ACHN (cell line): Measurements from ENCODE around the gene TAF3.
A peak's percentile ranks its signal among the peaks of the same experiment; 100 is the strongest.

Source experiments
- DNase-seq: peaks from one replicate; pipeline ENCODE4 v3.0.0-alpha.2; 2015
- in situ Hi-C: cut with HindIII; loops from 2 replicates; pipeline ENCODE4 v1.10.0; 2017; ENCODE audit warnings: low sequenced_read_pairs, low pct_ligation_motif_present, low pct_unique_long_range_greater_than_20kb

The TAF3 gene

DNA sequence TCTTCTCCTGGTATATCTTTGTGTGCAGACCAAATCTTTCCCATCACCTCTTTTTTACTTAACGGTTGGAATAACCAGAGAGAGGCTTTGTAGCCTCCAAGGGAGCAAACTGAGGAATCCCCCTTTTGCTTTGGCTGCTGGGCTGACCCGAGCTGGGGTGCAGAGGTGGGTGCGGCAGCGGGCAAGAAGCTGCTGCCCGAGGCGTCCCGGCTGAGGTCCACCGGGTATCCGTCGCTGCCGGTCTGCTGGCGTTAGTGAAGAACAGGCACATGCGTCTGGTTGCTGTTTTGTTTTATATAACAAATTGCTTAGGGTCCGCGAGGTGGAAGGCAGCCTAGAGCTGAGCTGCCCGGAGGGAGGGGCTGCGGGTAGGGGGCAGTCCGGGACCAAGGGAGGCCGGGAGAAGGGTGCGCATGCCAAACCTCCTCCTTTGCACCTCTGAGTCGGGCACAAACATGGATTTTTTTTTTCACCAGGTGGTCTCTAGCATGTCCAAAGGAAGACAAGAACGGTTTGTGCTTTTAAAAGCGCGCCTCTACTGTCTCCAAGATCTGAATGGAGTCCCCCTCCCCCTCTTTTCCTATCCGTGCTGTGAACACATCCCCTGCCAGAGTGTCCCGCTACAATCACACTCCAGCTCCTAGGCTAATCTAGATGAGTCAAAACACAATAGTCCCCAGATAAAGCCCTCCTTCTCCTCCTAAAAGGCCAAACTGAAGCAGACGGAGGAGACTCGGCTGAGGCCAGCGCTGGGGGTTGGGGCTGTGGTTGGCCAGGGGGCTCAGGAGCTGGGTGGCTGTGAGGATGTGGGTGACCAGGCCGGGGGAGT lies 229.4 kb downstream of the TAF3 start:
- in situ Hi-C loops, result no loop called here
- DNase-seq, result no peak

- in situ Hi-C loops, result no loop called here
- no peak for DNase-seq
Measured at GRCh38 chr10:8048281-8049008, 230.1 kb downstream of the TAF3 start.

GRCh38 chr10:8049045-8049864 lies 230.9 kb downstream of the TAF3 start:
- no peak for DNase-seq
- in situ Hi-C loops, result no loop called here

GRCh38 chr10:8049865-8050555 lies 231.7 kb downstream of the TAF3 start:
- DNase-seq, result no peak
- in situ Hi-C loops, result no loop called here

DNA sequence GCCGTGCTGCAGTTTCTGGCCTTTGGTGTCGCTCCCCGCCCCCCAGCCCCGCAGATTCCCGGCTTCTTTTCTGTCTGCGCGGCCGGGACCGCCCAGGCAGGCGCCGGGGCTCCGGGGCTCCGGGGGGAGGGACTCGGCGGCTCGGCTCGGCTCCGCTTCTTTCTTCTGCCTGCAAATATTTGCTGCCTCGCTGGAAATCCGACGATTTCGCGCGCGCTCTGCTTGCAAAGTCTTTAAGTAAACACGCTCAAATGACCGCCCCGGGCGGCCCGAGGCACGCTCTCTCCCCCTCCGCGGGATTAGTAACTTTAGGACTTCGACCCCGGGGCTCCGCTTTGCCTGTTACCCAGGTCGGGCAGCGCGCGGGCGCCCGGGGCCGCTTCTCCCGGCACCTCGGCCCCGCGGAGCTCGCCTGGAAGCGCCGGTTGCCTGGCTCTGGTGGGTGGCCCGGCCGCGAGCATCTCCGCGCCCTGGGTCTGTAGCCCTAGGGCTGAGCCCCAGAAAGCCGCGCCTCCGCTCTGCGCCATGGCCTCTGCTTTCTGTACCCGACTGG lies 232.3 kb downstream of the TAF3 start:
- in situ Hi-C loops, result no loop called here

GRCh38 chr10:8051109-8051821 lies 233.0 kb downstream of the TAF3 start:
- in situ Hi-C loops, result no loop called here
- no peak for DNase-seq

More for the DNA sequence above, 232.3 kb downstream of the TAF3 start:
- peak; percentile 13 for DNase-seq

DNA sequence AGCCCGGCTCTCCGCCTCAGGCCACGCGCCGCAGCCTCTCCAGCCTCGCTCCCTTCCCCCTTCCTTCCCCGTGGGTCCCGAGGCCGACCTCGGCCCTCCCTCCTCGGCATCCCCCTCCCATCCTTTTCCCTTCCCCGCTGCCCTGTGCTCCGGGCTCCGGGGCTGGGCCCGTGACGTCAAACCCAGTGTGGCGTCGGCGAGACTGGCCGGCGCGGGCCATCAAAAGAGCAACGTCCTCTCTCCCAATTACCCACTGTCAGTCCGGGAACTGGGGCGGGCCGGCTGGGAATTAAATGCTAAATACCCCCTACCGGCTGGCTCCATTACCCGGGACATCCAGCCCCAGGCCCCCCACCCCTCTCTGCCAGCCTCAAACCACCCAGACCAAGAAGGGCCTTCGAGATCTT lies 233.5 kb downstream of the TAF3 start:
- in situ Hi-C loops, result no loop called here
- DNase-seq, result no peak

DNA sequence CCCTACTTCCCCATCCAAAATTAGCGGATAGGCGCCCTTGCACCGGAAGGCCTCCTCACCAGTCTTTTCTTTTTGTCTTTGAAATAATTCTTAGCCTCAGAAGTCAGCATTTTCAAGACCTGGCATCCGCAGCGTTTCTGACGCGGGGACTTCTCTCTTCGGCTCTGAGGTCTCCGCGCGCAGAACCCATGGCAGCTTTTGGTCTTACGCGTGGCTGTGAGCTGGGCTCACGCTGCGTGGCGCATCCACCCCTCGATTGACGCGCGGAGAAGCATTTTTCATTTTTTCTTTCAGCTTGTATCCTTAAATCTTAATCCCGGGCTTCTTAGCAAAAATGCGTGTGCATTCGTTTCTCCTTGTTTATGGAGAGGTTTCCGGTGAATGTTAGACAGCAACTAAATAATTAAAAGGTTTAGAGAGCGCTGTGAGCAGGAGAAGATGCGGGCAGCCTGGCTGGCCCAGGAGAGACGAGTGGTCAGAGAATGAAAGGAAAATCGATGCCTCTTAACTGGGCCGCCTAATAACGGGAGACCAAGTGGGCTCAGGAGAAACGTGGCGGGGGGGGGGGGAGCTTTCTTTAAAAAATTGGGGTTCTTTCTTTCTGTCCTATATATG lies 234.1 kb downstream of the TAF3 start:
- in situ Hi-C loops, result no loop called here
- no peak for DNase-seq

DNA sequence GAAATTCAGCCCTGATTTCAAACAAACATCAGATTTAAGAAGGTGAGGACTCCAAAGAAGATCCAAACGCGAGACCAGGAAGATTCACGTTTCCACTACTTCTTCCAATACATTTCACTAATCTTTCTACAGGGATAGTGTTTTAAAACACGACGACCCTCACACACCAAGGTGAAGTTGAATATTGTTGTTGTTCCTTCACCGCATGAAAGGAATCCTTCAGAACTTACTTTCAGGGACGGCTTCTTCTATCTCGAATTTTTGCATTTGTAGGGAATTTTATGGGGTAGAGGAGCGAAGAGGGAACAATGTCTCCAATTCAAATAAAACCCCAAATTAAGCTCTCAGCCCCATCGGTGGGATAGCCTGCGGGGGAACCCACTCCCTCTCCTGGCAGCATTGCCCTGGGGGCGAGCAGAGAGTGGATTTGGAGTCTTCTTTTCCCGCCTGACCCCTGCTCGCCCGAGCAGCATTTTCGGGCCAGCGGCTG lies 234.7 kb downstream of the TAF3 start:
- in situ Hi-C loops, result no loop called here
- no peak for DNase-seq

DNA sequence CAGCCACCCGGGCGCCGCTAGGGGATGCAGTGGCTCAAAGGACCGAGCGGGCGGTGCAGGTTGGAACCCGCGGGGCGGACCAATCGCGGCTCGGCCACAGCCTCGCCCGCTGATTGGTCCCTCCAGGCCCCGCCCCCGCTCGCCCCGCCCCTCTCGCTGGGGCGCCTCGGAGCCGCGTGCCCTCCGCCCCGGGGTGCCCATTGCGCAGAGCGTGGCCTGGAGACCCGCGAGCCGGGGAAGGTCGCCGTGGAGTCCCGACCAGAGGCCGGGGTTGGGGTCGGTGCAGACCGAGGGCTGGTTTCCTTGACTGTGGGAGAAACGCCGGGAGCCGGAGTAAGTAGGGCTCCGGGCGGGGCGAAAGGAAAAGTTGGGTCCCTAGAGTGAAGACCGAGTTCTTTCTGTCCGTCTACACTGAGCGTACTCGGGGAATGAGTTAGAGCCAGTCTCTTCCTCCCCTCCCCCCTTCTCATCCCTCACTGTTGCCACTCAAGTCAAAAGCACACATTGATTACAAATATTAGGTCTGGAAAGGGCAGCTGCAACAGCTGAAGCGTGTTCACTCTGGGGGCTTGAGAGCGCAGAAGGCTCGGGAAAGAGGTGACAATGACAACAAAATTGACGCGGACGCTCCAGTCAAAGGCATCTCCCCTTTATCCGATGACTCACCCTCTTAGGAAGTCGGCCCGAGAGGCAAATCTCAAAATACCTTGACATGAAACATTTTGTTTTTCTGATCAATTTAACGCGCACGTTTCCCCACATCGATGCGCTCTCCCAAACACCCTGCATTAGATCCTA lies 235.3 kb downstream of the TAF3 start:
- in situ Hi-C loops, result no loop called here
- DNase-seq, result peak; percentile 68

- DNase-seq, result no peak
- in situ Hi-C loops, result no loop called here
Measured at GRCh38 chr10:8054244-8054493, 235.9 kb downstream of the TAF3 start.

GRCh38 chr10:8054494-8055407 lies 236.4 kb downstream of the TAF3 start, which contains the start of gene GATA3:
Gene GATA3, plus strand, starts transcription at chr10:8054688. Its CDS starts 968 bp downstream, at chr10:8055656.
- no peak for DNase-seq
- in situ Hi-C loops, result no loop called here

- DNase-seq, result no peak
- in situ Hi-C loops, result no loop called here
Measured at GRCh38 chr10:8055420-8056349, 237.4 kb downstream of the TAF3 start.

GRCh38 chr10:8056378-8056777 lies 238.1 kb downstream of the TAF3 start:
- no peak for DNase-seq
- in situ Hi-C loops, result no loop called here

GRCh38 chr10:8056871-8057331 lies 238.6 kb downstream of the TAF3 start:
- in situ Hi-C loops, result no loop called here
- no peak for DNase-seq
